Stimulated activated CD4-positive, alpha-beta T cell treated with anti-CD3 and anti-CD28 coated beads, Interleukin-12 subunit alpha, Interleukin-12 subunit beta, amount 100 ng/mL, for 24 hours (primary cell): Measurements from ENCODE around the gene SYPL1.

Experiments used
- DNase-seq, 2 experiments: peaks; one replicate each; pipeline ENCODE4 v3.0.0-alpha.2; 2020; ENCODE audit warnings: low read depth in 2 of 2

SYPL1 gene

DNA sequence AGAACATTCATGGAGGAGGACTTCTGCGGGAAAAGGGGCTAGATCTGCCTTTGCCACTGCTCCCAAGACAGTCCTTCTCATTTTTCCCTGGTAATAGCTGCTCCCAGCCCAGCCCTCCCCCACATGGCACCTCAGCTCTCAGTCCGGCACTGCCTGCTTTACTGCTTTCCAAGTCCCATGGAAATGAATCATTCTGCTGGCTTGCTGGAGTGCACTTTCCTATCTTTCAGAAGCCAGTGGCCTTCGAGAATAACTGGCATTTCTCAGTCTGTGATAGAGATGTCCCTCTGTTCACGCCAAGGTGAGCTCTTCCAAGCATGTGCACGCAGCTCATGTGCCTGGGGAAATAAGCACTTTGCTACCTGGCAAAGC lies 61.4 kb downstream of the SYPL1 start:
- DNase-seq: no peak

GRCh38 chr7:106050002-106050745 lies 61.9 kb downstream of the SYPL1 start:
- no peak for DNase-seq

DNA sequence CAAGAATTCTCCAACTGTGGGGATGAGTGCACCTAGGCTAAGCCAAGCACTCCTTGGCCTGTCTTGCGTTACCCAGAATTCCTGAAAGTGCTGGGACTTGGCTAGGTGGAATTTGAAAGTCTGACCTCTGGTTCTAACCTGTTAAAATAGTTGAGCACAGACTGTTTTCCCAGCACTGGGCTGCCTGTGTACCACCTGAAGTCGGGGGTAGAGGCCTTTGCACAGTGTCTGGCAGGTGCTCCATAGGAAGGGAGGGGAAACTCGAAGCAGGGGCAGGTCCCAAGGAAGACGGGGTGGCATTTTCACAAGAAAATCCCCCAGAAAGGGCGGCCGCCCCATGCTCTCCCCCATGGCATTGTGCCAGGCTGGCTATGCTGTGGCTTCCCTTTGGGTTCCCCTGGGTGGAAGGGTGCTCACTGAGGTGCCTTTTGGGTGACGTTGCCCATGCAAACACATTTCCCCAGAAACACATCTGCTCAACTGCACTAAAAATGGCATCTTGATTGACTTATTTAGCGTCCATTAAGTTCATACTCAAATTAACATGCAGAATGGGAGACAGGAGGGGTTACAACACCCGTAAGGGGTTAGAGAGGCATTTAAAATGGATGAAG lies 62.9 kb downstream of the SYPL1 start:
- DNase-seq: no peak

DNA sequence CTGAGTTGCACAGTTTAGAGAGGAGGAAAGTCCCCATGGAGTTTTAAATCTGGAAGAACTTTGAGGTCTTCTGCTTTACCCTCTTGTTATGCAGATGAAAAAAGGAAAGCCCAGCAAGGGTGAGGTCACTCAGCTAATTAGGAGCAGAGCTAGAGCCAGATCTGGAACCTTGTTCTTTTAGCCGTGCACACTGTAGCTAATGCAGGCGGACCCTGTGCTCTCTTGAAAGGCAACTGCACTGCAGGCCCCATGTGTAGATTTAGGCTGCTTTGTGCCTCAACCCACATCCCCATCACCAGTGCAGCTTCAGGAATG lies 63.4 kb downstream of the SYPL1 start:
- DNase-seq: no peak

GRCh38 chr7:106047818-106048705 lies 64.0 kb downstream of the SYPL1 start:
- DNase-seq: no peak

DNA sequence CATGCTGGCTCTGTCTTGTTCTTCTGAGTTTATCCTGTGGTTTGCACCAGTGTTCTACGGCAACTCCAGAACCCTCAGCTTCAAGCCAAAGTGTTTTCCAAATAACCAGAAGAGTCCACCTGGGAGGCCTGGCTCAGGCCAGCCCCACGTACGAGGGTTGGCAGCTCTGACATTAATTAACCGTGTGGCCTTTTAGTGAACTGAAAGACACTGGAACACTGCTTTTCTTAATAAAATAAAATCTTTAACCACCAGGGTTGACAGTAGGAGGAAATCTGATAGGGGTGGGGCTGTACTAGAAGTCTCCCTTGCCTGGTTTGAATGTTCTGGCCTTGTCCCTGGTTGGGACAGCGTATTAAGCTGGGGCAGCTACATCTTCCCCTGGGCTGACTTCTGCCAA lies 64.9 kb downstream of the SYPL1 start:
- no peak for DNase-seq

DNA sequence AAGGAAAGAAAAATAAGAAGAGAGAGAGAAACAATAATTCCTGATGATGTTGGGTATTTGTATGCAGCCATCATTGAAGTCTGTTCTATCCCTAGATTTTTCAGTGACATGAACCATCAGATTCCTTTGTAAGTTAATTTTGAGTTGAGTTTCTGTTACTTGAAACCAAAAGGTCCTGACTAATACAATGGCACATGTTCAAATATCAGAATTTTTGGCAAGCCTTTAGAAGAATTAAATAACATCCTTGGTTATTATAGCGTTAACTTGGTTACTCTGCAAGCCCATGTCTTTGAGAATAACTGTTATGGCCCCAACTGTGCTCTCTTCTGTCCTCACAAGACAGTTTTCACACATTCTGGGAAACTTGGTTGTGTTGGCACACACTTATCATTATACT lies 66.5 kb downstream of the SYPL1 start:
- no peak for DNase-seq

- DNase-seq: no peak
Measured at GRCh38 chr7:106045139-106045538, 67.0 kb downstream of the SYPL1 start.

GRCh38 chr7:106042196-106042611 lies 69.9 kb downstream of the SYPL1 start:
- no peak for DNase-seq

GRCh38 chr7:106041140-106041717 lies 70.9 kb downstream of the SYPL1 start:
- peak in 1 of 2 experiments; percentile 34 for DNase-seq
